CD4-positive, alpha-beta memory T cell (primary cell): ENCODE measurements around the gene CAMTA1. TPM values are rescaled to one million over a fixed set of nuclear protein-coding genes. Genes with fewer than 3 reads are reported as not detected.

Experiments used
- CTCF ChIA-PET: fragments of 350-600 bp; sonication (Branson Sonifier 250); formaldehyde crosslinking; loops from one replicate; lab custom pipeline; 2021; ENCODE audit warnings: inconsistent platforms; ENCODE audit not compliant: partially characterized antibody; lab: Charles Lee
- POLR2A ChIA-PET: fragments of 350-600 bp; sonication (Branson Sonifier 250); formaldehyde crosslinking; loops from one replicate; lab custom pipeline; 2021; ENCODE audit not compliant: partially characterized antibody; lab: Charles Lee
- DNase-seq, 5 donors: peaks; one replicate each; pipeline versions ENCODE4 v3.0.0 to v3.0.0-alpha.2; 2020 to 2022; ENCODE audit warnings: mixed read lengths in 1 of 5
- H3K27ac ChIP-seq: one replicate; pipeline ENCODE4 v1.7.0; 2013; ENCODE audit warnings: low read depth, low read length
- H3K27me3 ChIP-seq: 2 replicates; pipeline ENCODE4 v1.7.0; 2013; ENCODE audit warnings: mild to moderate bottlenecking, low read length, moderate library complexity; ENCODE audit not compliant: insufficient read depth
- H3K36me3 ChIP-seq: 2 replicates; pipeline ENCODE4 v1.7.0; 2013; ENCODE audit warnings: mild to moderate bottlenecking, low read length, moderate library complexity; ENCODE audit not compliant: insufficient read depth
- H3K4me1 ChIP-seq: 2 replicates; pipeline ENCODE4 v1.7.0; 2013; ENCODE audit warnings: mild to moderate bottlenecking, low read length, moderate library complexity; ENCODE audit not compliant: insufficient read depth
- H3K4me3 ChIP-seq, 2 donors: one replicate each; pipeline ENCODE4 v1.7.0; 2013; ENCODE audit warnings: low read length in 2 of 2, mild to moderate bottlenecking in 1 of 2
- H3K9me3 ChIP-seq, 2 donors: one replicate each; pipeline ENCODE4 v1.7.0; 2013; ENCODE audit warnings: low read length in 2 of 2, control low read depth in 1 of 2; ENCODE audit not compliant: control insufficient read depth in 1 of 2
- H3K27ac Mint-ChIP-seq, 7 donors: one replicate each; pipeline ENCODE4 v1.8.0; 2020 to 2021; ENCODE audit warnings: mixed read lengths in 7 of 7, mild to moderate bottlenecking in 6 of 7, inconsistent platforms in 3 of 7, moderate library complexity in 3 of 7
- H3K27me3 Mint-ChIP-seq, 2 donors: one replicate each; pipeline ENCODE4 v1.8.0; 2020 to 2021; ENCODE audit warnings: mixed read lengths in 2 of 2
- H3K36me3 Mint-ChIP-seq, 2 donors: one replicate each; pipeline ENCODE4 v1.8.0; 2020 to 2021; ENCODE audit warnings: mixed read lengths in 2 of 2, inconsistent platforms in 1 of 2, mild to moderate bottlenecking in 1 of 2
- H3K4me1 Mint-ChIP-seq, 4 donors: one replicate each; pipeline ENCODE4 v1.8.0; 2020 to 2021; ENCODE audit warnings: mixed read lengths in 4 of 4, mild to moderate bottlenecking in 1 of 4
- H3K4me3 Mint-ChIP-seq, 8 donors: one replicate each; pipeline ENCODE4 v1.8.0; 2020 to 2021; ENCODE audit warnings: mixed read lengths in 8 of 8, mild to moderate bottlenecking in 7 of 8, moderate library complexity in 6 of 8, inconsistent platforms in 3 of 8
- H3K9me3 Mint-ChIP-seq, 8 donors: one replicate each; pipeline ENCODE4 v1.8.0; 2020 to 2021; ENCODE audit warnings: mixed read lengths in 8 of 8, mild to moderate bottlenecking in 5 of 8, inconsistent platforms in 3 of 8, moderate library complexity in 1 of 8
- intact Hi-C: fragments of 100-400 bp; cut with micrococcal nuclease; formaldehyde crosslinking; loops from one replicate; pipeline ENCODE4 v1.15.1; 2023
- polyA plus RNA-seq, 2 donors: library from polyadenylated mRNA; unstranded; fragments of 300-500 nt; fragmentation: Illumina TruSeq; gene quantifications; one replicate each; pipeline ENCODE4 v1.2.3, GENCODE V29; 2021
- total RNA-seq, 2 experiments: library from RNA; stranded (reverse); gene quantifications; one replicate each; pipeline ENCODE4 v1.2.3, GENCODE V29; 2021

Gene CAMTA1
- total and polyA plus RNA-seq, 4 experiments from 2014 or later: 39.1 to 118 (median 59.9) TPM

GRCh38 chr1:7320661-7321060, 535.4 kb downstream of the CAMTA1 start:
- no peak overlapping the region for H3K4me3 Mint-ChIP-seq
- H3K27me3 Mint-ChIP-seq: peaks cover 12 to 20% of the 10 kb centered on the region in 2 donors
- Histone ChIP-seq H3K9me3 (no peaks in the 10 kb centered on the region), H3K27me3 (no peaks in the 10 kb centered on the region), H3K4me3 (no peak overlapping the region), H3K36me3 (no peaks in the 10 kb centered on the region), H3K27ac (no peak overlapping the region), H3K4me1 (no peaks in the 10 kb centered on the region)
- no peak for DNase-seq
- peaks cover 0 to 9% (median 3%) of the 10 kb centered on the region in 8 donors for H3K9me3 Mint-ChIP-seq
- no peak overlapping the region for H3K27ac Mint-ChIP-seq
- POLR2A ChIA-PET: no interaction called here
- intact Hi-C loops: no loop called here
- no peaks in the 10 kb centered on the region for H3K36me3 Mint-ChIP-seq
- H3K4me1 Mint-ChIP-seq: no peaks in the 10 kb centered on the region
- CTCF ChIA-PET: no interaction called here

GRCh38 chr1:7322283-7322785, 537.1 kb downstream of the CAMTA1 start:
- no peaks in the 10 kb centered on the region for H3K4me1 Mint-ChIP-seq
- H3K36me3 Mint-ChIP-seq: peaks cover 0 to 2% of the 10 kb centered on the region in 2 donors
- Histone ChIP-seq H3K27ac (no peak overlapping the region), H3K27me3 (no peaks in the 10 kb centered on the region), H3K9me3 (no peaks in the 10 kb centered on the region), H3K4me3 (no peak overlapping the region), H3K36me3 (no peaks in the 10 kb centered on the region), H3K4me1 (no peaks in the 10 kb centered on the region)
- H3K27ac Mint-ChIP-seq: no peak overlapping the region
- intact Hi-C loops: no loop called here
- no peak overlapping the region for H3K4me3 Mint-ChIP-seq
- no peak for DNase-seq
- POLR2A ChIA-PET: no interaction called here
- CTCF ChIA-PET: no interaction called here
- peaks cover 0 to 21% (median 7%) of the 10 kb centered on the region in 8 donors for H3K9me3 Mint-ChIP-seq
- peaks cover 16 to 18% of the 10 kb centered on the region in 2 donors for H3K27me3 Mint-ChIP-seq

- H3K27me3 ChIP-seq: no peaks in the 10 kb centered on the region
- peaks cover 0 to 2% of the 10 kb centered on the region in 2 donors for H3K36me3 Mint-ChIP-seq
- H3K4me1 ChIP-seq: no peaks in the 10 kb centered on the region
- no peak overlapping the region for H3K27ac ChIP-seq
- ChIA-PET CTCF (no interaction called here), POLR2A (no interaction called here)
- no peak for DNase-seq
- no peak overlapping the region for H3K27ac Mint-ChIP-seq
- intact Hi-C loops: no loop called here
- no peaks in the 10 kb centered on the region for H3K4me1 Mint-ChIP-seq
- no peaks in the 10 kb centered on the region for H3K9me3 ChIP-seq
- no peak overlapping the region for H3K4me3 Mint-ChIP-seq
- H3K4me3 ChIP-seq: no peak overlapping the region
- H3K27me3 Mint-ChIP-seq: peaks cover 16 to 20% of the 10 kb centered on the region in 2 donors
- peaks cover 0 to 26% (median 10%) of the 10 kb centered on the region in 8 donors for H3K9me3 Mint-ChIP-seq
- no peaks in the 10 kb centered on the region for H3K36me3 ChIP-seq
Measured at GRCh38 chr1:7322912-7323311, 537.7 kb downstream of the CAMTA1 start.

GRCh38 chr1:7325254-7325653, 540.0 kb downstream of the CAMTA1 start:
- H3K4me3 ChIP-seq: no peak overlapping the region
- no peaks in the 10 kb centered on the region for H3K36me3 ChIP-seq
- Mint-ChIP-seq H3K36me3 (peaks cover 0 to 2% of the 10 kb centered on the region in 2 donors), H3K9me3 (peaks cover 0 to 38% (median 12%) of the 10 kb centered on the region in 8 donors), H3K4me1 (no peaks in the 10 kb centered on the region), H3K4me3 (no peak overlapping the region), H3K27ac (no peak overlapping the region), H3K27me3 (peaks cover 20% of the 10 kb centered on the region in 2 donors)
- H3K27ac ChIP-seq: no peak overlapping the region
- DNase-seq: no peak
- intact Hi-C loops: no loop called here
- H3K27me3 ChIP-seq: no peaks in the 10 kb centered on the region
- POLR2A ChIA-PET: no interaction called here
- CTCF ChIA-PET: no interaction called here
- no peaks in the 10 kb centered on the region for H3K9me3 ChIP-seq
- no peaks in the 10 kb centered on the region for H3K4me1 ChIP-seq

GRCh38 chr1:7326366-7326765, 541.1 kb downstream of the CAMTA1 start:
- Mint-ChIP-seq H3K4me3 (no peak overlapping the region), H3K4me1 (no peaks in the 10 kb centered on the region), H3K27ac (no peak overlapping the region), H3K27me3 (peaks cover 20 to 21% of the 10 kb centered on the region in 2 donors), H3K9me3 (peaks cover 0 to 38% (median 12%) of the 10 kb centered on the region in 8 donors), H3K36me3 (peaks cover 0 to 2% of the 10 kb centered on the region in 2 donors)
- no peak overlapping the region for H3K4me3 ChIP-seq
- ChIA-PET CTCF (no interaction called here), POLR2A (no interaction called here)
- H3K27me3 ChIP-seq: no peaks in the 10 kb centered on the region
- DNase-seq: no peak
- H3K36me3 ChIP-seq: no peaks in the 10 kb centered on the region
- intact Hi-C loops: no loop called here
- no peaks in the 10 kb centered on the region for H3K9me3 ChIP-seq
- no peak overlapping the region for H3K27ac ChIP-seq
- H3K4me1 ChIP-seq: no peaks in the 10 kb centered on the region

- Histone ChIP-seq H3K27ac (no peak overlapping the region), H3K27me3 (no peaks in the 10 kb centered on the region), H3K36me3 (no peaks in the 10 kb centered on the region), H3K4me3 (no peak overlapping the region), H3K9me3 (no peaks in the 10 kb centered on the region), H3K4me1 (no peaks in the 10 kb centered on the region)
- H3K4me1 Mint-ChIP-seq: no peaks in the 10 kb centered on the region
- peaks cover 15 to 21% of the 10 kb centered on the region in 2 donors for H3K27me3 Mint-ChIP-seq
- no peak overlapping the region for H3K4me3 Mint-ChIP-seq
- no peak overlapping the region for H3K27ac Mint-ChIP-seq
- POLR2A ChIA-PET: no interaction called here
- H3K36me3 Mint-ChIP-seq: peaks cover 0 to 2% of the 10 kb centered on the region in 2 donors
- intact Hi-C loops: no loop called here
- H3K9me3 Mint-ChIP-seq: peaks cover 0 to 38% (median 12%) of the 10 kb centered on the region in 8 donors
- CTCF ChIA-PET: no interaction called here
- DNase-seq: no peak
Measured at GRCh38 chr1:7327849-7328248, 542.6 kb downstream of the CAMTA1 start.

- peaks cover 0 to 1% (median 0%) of the 10 kb centered on the region in 4 donors for H3K4me1 Mint-ChIP-seq
- no peak overlapping the region for H3K4me3 Mint-ChIP-seq
- CTCF ChIA-PET: no interaction called here
Measured at GRCh38 chr1:7329868-7330615, 544.8 kb downstream of the CAMTA1 start.

More at GRCh38 chr1:7329868-7330615, 544.8 kb downstream of the CAMTA1 start:
- Mint-ChIP-seq H3K9me3 (peaks cover 0 to 36% (median 12%) of the 10 kb centered on the region in 8 donors), H3K36me3 (peaks cover 0 to 2% of the 10 kb centered on the region in 2 donors), H3K27me3 (peaks cover 14 to 17% of the 10 kb centered on the region in 2 donors), H3K27ac (no peak overlapping the region)
- Histone ChIP-seq H3K27ac (no peak overlapping the region), H3K9me3 (no peaks in the 10 kb centered on the region), H3K27me3 (no peaks in the 10 kb centered on the region), H3K36me3 (no peaks in the 10 kb centered on the region), H3K4me3 (no peak overlapping the region), H3K4me1 (no peaks in the 10 kb centered on the region)
- POLR2A ChIA-PET: no interaction called here
- intact Hi-C loops: no loop called here
- DNase-seq: no peak
